TTC549 (cell line): ENCODE data around the gene RGSL1.
"Not testable (repeated sequence)": the region's sequence is repeated elsewhere in the genome, so short reads cannot be mapped to it uniquely, and the experiment has no call there.

Experiments
- FAIRE-seq: peaks from 2 replicates; lab custom pipeline; 2012; peaks lifted over from hg19 to GRCh38; lab: Jason Lieb, UNC

The RGSL1 gene

GRCh38 chr1:182447124-182447523 lies 2.8 kb upstream of the RGSL1 start:
- FAIRE-seq: not testable (repeated sequence)

- FAIRE-seq: no peak
Observed at GRCh38 chr1:182447660-182448059, 2.3 kb upstream of the RGSL1 start.

GRCh38 chr1:182453631-182454030 lies 3.7 kb downstream of the RGSL1 start:
- no peak for FAIRE-seq

GRCh38 chr1:182457844-182458243 lies 7.9 kb downstream of the RGSL1 start:
- no peak for FAIRE-seq

- no peak for FAIRE-seq
Observed at GRCh38 chr1:182459949-182460348, 10.0 kb downstream of the RGSL1 start.

GRCh38 chr1:182460550-182460951 lies 10.6 kb downstream of the RGSL1 start:
- no peak for FAIRE-seq

- no peak for FAIRE-seq
Observed at GRCh38 chr1:182473556-182473955, 23.6 kb downstream of the RGSL1 start.

GRCh38 chr1:182476625-182477024 lies 26.7 kb downstream of the RGSL1 start:
- no peak for FAIRE-seq

- FAIRE-seq: no peak
Observed at GRCh38 chr1:182478238-182478637, 28.3 kb downstream of the RGSL1 start.

GRCh38 chr1:182484067-182484466 lies 34.1 kb downstream of the RGSL1 start:
- FAIRE-seq: no peak

- FAIRE-seq: no peak
Observed at GRCh38 chr1:182484531-182485257, 34.7 kb downstream of the RGSL1 start.

- FAIRE-seq: peak; percentile 80
Observed at GRCh38 chr1:182485861-182486260, 35.9 kb downstream of the RGSL1 start.

- FAIRE-seq: no peak
Observed at GRCh38 chr1:182488803-182489202, 38.9 kb downstream of the RGSL1 start.

GRCh38 chr1:182493063-182493462 lies 43.1 kb downstream of the RGSL1 start:
- FAIRE-seq: no peak

GRCh38 chr1:182495002-182495401 lies 45.1 kb downstream of the RGSL1 start:
- no peak for FAIRE-seq

- FAIRE-seq: no peak
Observed at GRCh38 chr1:182495693-182496092, 45.7 kb downstream of the RGSL1 start.

GRCh38 chr1:182507685-182508084 lies 57.7 kb downstream of the RGSL1 start:
- no peak for FAIRE-seq

- no peak for FAIRE-seq
Observed at GRCh38 chr1:182515556-182515955, 65.6 kb downstream of the RGSL1 start.

GRCh38 chr1:182520736-182521135 lies 70.8 kb downstream of the RGSL1 start:
- FAIRE-seq: no peak

- peak; percentile 73 for FAIRE-seq
Observed at GRCh38 chr1:182525342-182525741, 75.4 kb downstream of the RGSL1 start.

- FAIRE-seq: no peak
Observed at GRCh38 chr1:182527680-182528079, 77.7 kb downstream of the RGSL1 start.

GRCh38 chr1:182528206-182528605 lies 78.3 kb downstream of the RGSL1 start:
- not testable (repeated sequence) for FAIRE-seq

GRCh38 chr1:182533896-182534295 lies 84.0 kb downstream of the RGSL1 start:
- no peak for FAIRE-seq

- no peak for FAIRE-seq
Observed at GRCh38 chr1:182549346-182549745, 99.4 kb downstream of the RGSL1 start.

- FAIRE-seq: no peak
Observed at GRCh38 chr1:182549811-182550210, 99.9 kb downstream of the RGSL1 start.
